ENCODE results near the gene IFT43. TPM values are rescaled to one million over a fixed set of nuclear protein-coding genes. Genes with fewer than 3 reads are reported as not detected.

The IFT43 gene
- total RNA-seq, 1 donor from 2014 or later = 52.1 TPM

DNA sequence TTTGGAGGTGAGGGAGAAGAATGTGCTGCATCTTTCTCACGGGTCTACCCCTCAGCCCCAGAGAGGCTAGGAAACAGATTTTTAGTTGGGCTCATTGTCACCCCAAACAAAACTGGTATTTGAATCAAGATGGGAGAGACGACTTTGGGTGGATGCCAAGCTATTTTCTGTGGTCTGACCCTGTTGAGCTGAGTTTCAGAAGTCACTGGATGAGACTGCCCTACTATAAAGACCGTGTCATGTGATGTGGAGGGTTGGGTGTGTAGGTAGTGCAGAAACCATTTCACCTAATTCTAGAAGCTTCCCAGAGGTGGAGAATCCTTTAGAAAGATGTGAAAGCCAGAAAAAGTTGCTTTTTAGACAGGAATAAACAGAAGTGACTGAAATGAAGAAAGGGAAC is 60.2 kb downstream of the IFT43 start:
- Mint-ChIP-seq H3K36me3 (ENCODE audit: insufficient read depth) (peaks cover 2% of the 10 kb centered on the region), H3K4me1 (ENCODE audit: low read depth) (no peaks in the 10 kb centered on the region), H3K4me3 (ENCODE audit: low read depth) (no peak overlapping the region), H3K27ac (no peak overlapping the region), H3K27me3 (no peaks in the 10 kb centered on the region), H3K9me3 (ENCODE audit: low read depth) (no peaks in the 10 kb centered on the region)
- no peak for TF ChIP-seq CTCF (IDR thresholded peaks at IDR 0.05; ENCODE audit: unreplicated experiment)
- no peak for DNase-seq (ENCODE audit: low spot score, unreplicated experiment)

GRCh38 chr14:76050250-76050649 is 64.7 kb downstream of the IFT43 start:
- H3K36me3 Mint-ChIP-seq (ENCODE audit: insufficient read depth) = peaks cover 2% of the 10 kb centered on the region
- H3K27ac Mint-ChIP-seq = no peak overlapping the region
- no peak overlapping the region for H3K4me3 Mint-ChIP-seq (ENCODE audit: low read depth)
- no peaks in the 10 kb centered on the region for H3K4me1 Mint-ChIP-seq (ENCODE audit: low read depth)
- DNase-seq (ENCODE audit: low spot score, unreplicated experiment) = no peak
- no peaks in the 10 kb centered on the region for H3K27me3 Mint-ChIP-seq
- no peak for TF ChIP-seq CTCF (IDR thresholded peaks at IDR 0.05; ENCODE audit: unreplicated experiment)
- no peaks in the 10 kb centered on the region for H3K9me3 Mint-ChIP-seq (ENCODE audit: low read depth)

GRCh38 chr14:76050797-76051392 is 65.3 kb downstream of the IFT43 start:
- Mint-ChIP-seq H3K27ac (no peak overlapping the region), H3K4me1 (ENCODE audit: low read depth) (no peaks in the 10 kb centered on the region), H3K4me3 (ENCODE audit: low read depth) (no peak overlapping the region), H3K36me3 (ENCODE audit: insufficient read depth) (peaks cover 2% of the 10 kb centered on the region), H3K27me3 (no peaks in the 10 kb centered on the region), H3K9me3 (ENCODE audit: low read depth) (no peaks in the 10 kb centered on the region)
- DNase-seq (ENCODE audit: low spot score, unreplicated experiment) = peak; percentile 57
- TF ChIP-seq CTCF (IDR thresholded peaks at IDR 0.05; ENCODE audit: unreplicated experiment) = peak; percentile 90

- no peaks in the 10 kb centered on the region for H3K4me1 Mint-ChIP-seq (ENCODE audit: low read depth)
- no peak overlapping the region for H3K4me3 Mint-ChIP-seq (ENCODE audit: low read depth)
- no peak for TF ChIP-seq CTCF (IDR thresholded peaks at IDR 0.05; ENCODE audit: unreplicated experiment)
- no peak for DNase-seq (ENCODE audit: low spot score, unreplicated experiment)
- no peaks in the 10 kb centered on the region for H3K9me3 Mint-ChIP-seq (ENCODE audit: low read depth)
- no peaks in the 10 kb centered on the region for H3K27me3 Mint-ChIP-seq
- H3K27ac Mint-ChIP-seq = no peak overlapping the region
- no peaks in the 10 kb centered on the region for H3K36me3 Mint-ChIP-seq (ENCODE audit: insufficient read depth)
Measured at GRCh38 chr14:76051717-76052465, 66.3 kb downstream of the IFT43 start.

GRCh38 chr14:76053572-76054355 is 68.2 kb downstream of the IFT43 start:
- peaks cover 3% of the 10 kb centered on the region for H3K36me3 Mint-ChIP-seq (ENCODE audit: insufficient read depth)
- H3K9me3 Mint-ChIP-seq (ENCODE audit: low read depth) = no peaks in the 10 kb centered on the region
- no peaks in the 10 kb centered on the region for H3K4me1 Mint-ChIP-seq (ENCODE audit: low read depth)
- no peak for TF ChIP-seq CTCF (IDR thresholded peaks at IDR 0.05; ENCODE audit: unreplicated experiment)
- no peak overlapping the region for H3K27ac Mint-ChIP-seq
- DNase-seq (ENCODE audit: low spot score, unreplicated experiment) = no peak
- no peak overlapping the region for H3K4me3 Mint-ChIP-seq (ENCODE audit: low read depth)
- H3K27me3 Mint-ChIP-seq = no peaks in the 10 kb centered on the region
